ENCODE measurements around the gene KISS1R.

DNA sequence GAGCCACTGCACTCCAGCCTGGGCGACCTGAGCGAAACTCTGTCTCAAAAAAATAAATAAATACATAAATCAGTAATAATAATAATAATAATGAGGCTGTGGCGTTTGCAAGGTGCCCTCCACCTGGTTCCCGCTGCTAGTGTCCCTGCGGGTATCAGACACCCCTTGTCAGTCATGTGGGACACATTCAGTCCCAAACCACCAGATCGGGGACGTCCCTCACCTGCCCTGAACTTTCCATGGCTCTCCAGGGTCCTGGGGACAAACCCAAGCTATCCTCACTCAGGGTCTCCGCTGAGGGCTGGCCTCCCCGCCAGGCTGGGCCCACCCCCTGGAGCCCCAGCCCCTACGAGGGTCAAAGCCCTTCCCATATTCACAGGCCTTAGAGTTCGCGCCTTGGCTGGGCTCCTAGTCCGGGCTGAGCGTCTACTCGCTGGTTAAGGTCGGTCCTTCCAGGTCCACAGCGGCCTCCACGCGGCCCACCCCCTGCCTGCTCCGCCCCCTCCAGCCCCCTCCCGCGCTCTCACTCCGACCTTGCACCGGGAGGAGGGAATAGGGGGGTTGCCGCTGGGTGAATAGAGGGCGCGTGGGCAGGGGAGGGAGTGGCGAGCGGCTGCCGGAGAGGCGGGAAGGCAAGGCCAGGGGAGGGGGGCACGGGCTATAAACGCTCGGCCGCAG is 349 bp upstream of the KISS1R start:
- TF ChIP-seq, protein P1, sequence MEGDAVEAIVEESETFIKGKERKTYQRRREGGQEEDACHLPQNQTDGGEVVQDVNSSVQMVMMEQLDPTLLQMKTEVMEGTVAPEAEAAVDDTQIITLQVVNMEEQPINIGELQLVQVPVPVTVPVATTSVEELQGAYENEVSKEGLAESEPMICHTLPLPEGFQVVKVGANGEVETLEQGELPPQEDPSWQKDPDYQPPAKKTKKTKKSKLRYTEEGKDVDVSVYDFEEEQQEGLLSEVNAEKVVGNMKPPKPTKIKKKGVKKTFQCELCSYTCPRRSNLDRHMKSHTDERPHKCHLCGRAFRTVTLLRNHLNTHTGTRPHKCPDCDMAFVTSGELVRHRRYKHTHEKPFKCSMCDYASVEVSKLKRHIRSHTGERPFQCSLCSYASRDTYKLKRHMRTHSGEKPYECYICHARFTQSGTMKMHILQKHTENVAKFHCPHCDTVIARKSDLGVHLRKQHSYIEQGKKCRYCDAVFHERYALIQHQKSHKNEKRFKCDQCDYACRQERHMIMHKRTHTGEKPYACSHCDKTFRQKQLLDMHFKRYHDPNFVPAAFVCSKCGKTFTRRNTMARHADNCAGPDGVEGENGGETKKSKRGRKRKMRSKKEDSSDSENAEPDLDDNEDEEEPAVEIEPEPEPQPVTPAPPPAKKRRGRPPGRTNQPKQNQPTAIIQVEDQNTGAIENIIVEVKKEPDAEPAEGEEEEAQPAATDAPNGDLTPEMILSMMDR (IDR thresholded peaks at IDR 0.05): no peak
- TF ChIP-seq POLR2A (IDR thresholded peaks at IDR 0.05) (no peak), POLR2AphosphoS5 (IDR thresholded peaks at IDR 0.05) (no peak)
